HFFc6 (cell line): ENCODE measurements around the gene ZNF583. TPM values are rescaled to one million over a fixed set of nuclear protein-coding genes. Genes with fewer than 3 reads are reported as not detected.
A peak's percentile ranks its signal among the peaks of the same experiment; 100 is the strongest.

Experiments used
- DNase-seq: peaks from one replicate; pipeline ENCODE4 v3.0.0-alpha.2; 2018
- H3K27ac Mint-ChIP-seq: 2 replicates; pipeline ENCODE4 v1.8.0; 2020; ENCODE audit warnings: mild to moderate bottlenecking, mixed read lengths
- H3K27me3 Mint-ChIP-seq: 2 replicates; pipeline ENCODE4 v1.8.0; 2021; ENCODE audit warnings: mild to moderate bottlenecking, moderate library complexity, mixed read lengths; ENCODE audit not compliant: insufficient read depth
- H3K36me3 Mint-ChIP-seq: 2 replicates; pipeline ENCODE4 v1.8.0; 2021; ENCODE audit warnings: low read depth, mixed read lengths
- H3K4me1 Mint-ChIP-seq: 2 replicates; pipeline ENCODE4 v1.8.0; 2020; ENCODE audit warnings: low read depth, mixed read lengths
- H3K4me3 Mint-ChIP-seq: 2 replicates; pipeline ENCODE4 v1.8.0; 2020; ENCODE audit warnings: mild to moderate bottlenecking, moderate library complexity, mixed read lengths
- H3K9me3 Mint-ChIP-seq: 2 replicates; pipeline ENCODE4 v1.8.0; 2020; ENCODE audit warnings: mild to moderate bottlenecking, mixed read lengths
- CTCF ChIP-seq: fragments of 200-600 bp; sonication (generic); IDR thresholded peaks from 2 replicates; pipeline ENCODE4 v1.5.0; 2021; ENCODE audit warnings: antibody characterized with exemption, mild to moderate bottlenecking
- total RNA-seq, 6 experiments: library from RNA; stranded (reverse); fragmentation: NEBNext Ultra II Directional; extraction: Animal tissue kit (Norgen Biotek cat#: 25700); gene quantifications; 2 replicates in 1 of 6; 3 replicates in 5 of 6; pipeline ENCODE4 v1.2.3, GENCODE V29; 2021

ZNF583 gene
- total RNA-seq, 6 experiments from 2014 or later, result 3.5 to 5.3 (median 4.5) TPM

DNA sequence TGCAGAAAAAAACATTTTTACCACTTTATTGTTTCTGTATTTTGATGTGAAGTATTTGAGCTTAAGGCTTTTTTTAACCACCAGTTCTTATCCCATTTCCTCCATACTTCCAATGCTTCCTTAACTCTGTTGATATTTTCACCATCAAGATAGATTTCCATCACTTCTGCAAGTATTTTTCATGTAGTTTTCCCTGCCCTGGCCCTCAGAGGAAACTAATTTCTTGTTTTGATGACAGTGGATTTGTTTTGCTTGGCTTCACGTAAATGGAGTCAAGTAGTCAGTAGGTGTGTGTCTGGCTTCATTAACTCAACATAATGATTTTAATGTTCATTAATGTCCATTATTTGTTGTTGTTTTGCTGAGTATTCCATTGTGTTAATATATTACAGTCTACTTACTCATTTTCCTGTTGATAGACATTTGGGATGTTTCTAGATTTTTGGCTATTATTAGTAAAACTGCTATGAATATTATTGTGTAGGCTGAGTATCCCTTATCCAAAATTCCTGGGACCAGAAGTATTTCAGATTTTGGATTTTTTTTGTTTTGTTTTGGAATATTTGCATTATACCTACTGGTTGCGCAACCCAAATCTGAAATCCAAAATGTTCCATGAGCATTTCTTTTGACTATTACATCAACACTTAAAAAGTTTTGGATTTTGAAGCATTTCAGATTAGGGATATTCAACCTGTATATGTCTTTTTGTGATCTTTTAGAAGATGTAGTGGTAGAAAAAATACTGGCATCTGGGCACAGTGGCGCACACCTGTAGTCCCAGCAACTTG lies 34.1 kb upstream of the ZNF583 start:
- Mint-ChIP-seq H3K4me3 (no peak overlapping the region), H3K36me3 (peaks cover 45% of the 10 kb centered on the region), H3K27me3 (no peaks in the 10 kb centered on the region; the same call in 1 of the 2 replicates), H3K9me3 (peaks cover 66% of the 10 kb centered on the region), H3K27ac (no peak overlapping the region), H3K4me1 (no peaks in the 10 kb centered on the region; the same call in 1 of the 2 replicates)
- no peak for TF ChIP-seq CTCF
- DNase-seq, result no peak

- H3K9me3 Mint-ChIP-seq, result peaks cover 81% of the 10 kb centered on the region
- no peak for DNase-seq
Observed at GRCh38 chr19:56372281-56372680, 31.9 kb upstream of the ZNF583 start.

GRCh38 chr19:56377105-56377924 lies 26.8 kb upstream of the ZNF583 start:
- Mint-ChIP-seq H3K9me3 (peaks cover 77% of the 10 kb centered on the region), H3K36me3 (peaks cover 62% of the 10 kb centered on the region)
- no peak for TF ChIP-seq CTCF

More at GRCh38 chr19:56372281-56372680, 31.9 kb upstream of the ZNF583 start:
- Mint-ChIP-seq H3K4me3 (no peak overlapping the region), H3K27me3 (no peaks in the 10 kb centered on the region), H3K4me1 (no peaks in the 10 kb centered on the region; the same call in 1 of the 2 replicates), H3K27ac (no peak overlapping the region), H3K36me3 (peaks cover 65% of the 10 kb centered on the region)
- no peak for TF ChIP-seq CTCF

GRCh38 chr19:56383826-56384605 lies 20.1 kb upstream of the ZNF583 start:
- peaks cover 5% of the 10 kb centered on the region; the same call in 1 of the 2 replicates for H3K4me1 Mint-ChIP-seq
- H3K36me3 Mint-ChIP-seq, result peaks cover 37% of the 10 kb centered on the region
- H3K4me3 Mint-ChIP-seq, result no peak overlapping the region
- H3K27ac Mint-ChIP-seq, result peak overlapping the region; percentile 13; the same call in 1 of the 2 replicates
- H3K27me3 Mint-ChIP-seq, result no peaks in the 10 kb centered on the region
- H3K9me3 Mint-ChIP-seq, result peaks cover 68% of the 10 kb centered on the region
- DNase-seq, result peak; percentile 34
- no peak for TF ChIP-seq CTCF

More at GRCh38 chr19:56377105-56377924, 26.8 kb upstream of the ZNF583 start:
- DNase-seq, result no peak
- H3K4me3 Mint-ChIP-seq, result no peak overlapping the region
- no peaks in the 10 kb centered on the region for H3K27me3 Mint-ChIP-seq
- H3K27ac Mint-ChIP-seq, result no peak overlapping the region
- no peaks in the 10 kb centered on the region for H3K4me1 Mint-ChIP-seq
